Adrenal gland (tissue), 5 donors: ENCODE results near the gene SCYGR4.

Experiments
- POLR2A ChIP-seq, 2 donors: fragments of 450-650 bp; IDR thresholded peaks; one replicate each; pipeline ENCODE4 v1.6.1; 2017; ENCODE audit warnings: antibody characterized with exemption in 2 of 2, mild to moderate bottlenecking in 2 of 2, moderate library complexity in 1 of 2
- TF ChIP-seq, protein P1 (sequence below), 6 experiments: fragments of 450-650 bp in 4 of 6; fragments of 200-600 bp in 2 of 6; sonication (generic) in 1 of 6; IDR thresholded peaks; 1 replicate in 5 of 6; 2 replicates in 1 of 6; pipeline versions ENCODE4 v1.5.1 to v1.8.0; 2016 to 2021; ENCODE audit warnings: antibody characterized with exemption in 6 of 6, mild to moderate bottlenecking in 2 of 6, moderate library complexity in 1 of 6
- donor health status: DM: no; HTN: no; CAD: no.

DNA sequence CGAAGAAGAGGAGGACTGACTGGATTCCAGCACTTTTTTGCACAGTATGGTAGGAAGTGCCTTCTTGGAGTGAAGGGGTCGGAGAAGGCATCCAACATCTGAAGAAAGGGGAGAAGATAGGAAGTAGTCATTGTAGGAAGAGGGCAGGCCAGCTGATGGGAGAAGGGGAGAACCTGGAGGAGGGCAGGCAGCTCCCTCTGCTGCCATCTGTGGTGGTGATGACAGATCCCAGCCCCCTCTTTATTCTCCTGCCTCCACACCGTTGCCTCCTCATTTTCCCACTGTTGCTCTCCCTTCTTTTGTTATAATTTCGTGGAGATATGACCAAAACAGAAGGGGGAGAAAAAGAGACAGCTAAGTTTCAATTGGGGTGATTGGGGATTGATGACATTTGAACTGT, 21.5 kb upstream of the SCYGR4 start:
- TF ChIP-seq, protein P1, sequence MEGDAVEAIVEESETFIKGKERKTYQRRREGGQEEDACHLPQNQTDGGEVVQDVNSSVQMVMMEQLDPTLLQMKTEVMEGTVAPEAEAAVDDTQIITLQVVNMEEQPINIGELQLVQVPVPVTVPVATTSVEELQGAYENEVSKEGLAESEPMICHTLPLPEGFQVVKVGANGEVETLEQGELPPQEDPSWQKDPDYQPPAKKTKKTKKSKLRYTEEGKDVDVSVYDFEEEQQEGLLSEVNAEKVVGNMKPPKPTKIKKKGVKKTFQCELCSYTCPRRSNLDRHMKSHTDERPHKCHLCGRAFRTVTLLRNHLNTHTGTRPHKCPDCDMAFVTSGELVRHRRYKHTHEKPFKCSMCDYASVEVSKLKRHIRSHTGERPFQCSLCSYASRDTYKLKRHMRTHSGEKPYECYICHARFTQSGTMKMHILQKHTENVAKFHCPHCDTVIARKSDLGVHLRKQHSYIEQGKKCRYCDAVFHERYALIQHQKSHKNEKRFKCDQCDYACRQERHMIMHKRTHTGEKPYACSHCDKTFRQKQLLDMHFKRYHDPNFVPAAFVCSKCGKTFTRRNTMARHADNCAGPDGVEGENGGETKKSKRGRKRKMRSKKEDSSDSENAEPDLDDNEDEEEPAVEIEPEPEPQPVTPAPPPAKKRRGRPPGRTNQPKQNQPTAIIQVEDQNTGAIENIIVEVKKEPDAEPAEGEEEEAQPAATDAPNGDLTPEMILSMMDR (IDR thresholded peaks at IDR 0.05) = no peak
- TF ChIP-seq POLR2A (IDR thresholded peaks at IDR 0.05) = no peak
